Measurements from ENCODE around the gene B3GALT4. TPM values are rescaled to one million over a fixed set of nuclear protein-coding genes. Genes with fewer than 3 reads are reported as not detected.
"Not testable (repeated sequence)": the region's sequence is repeated elsewhere in the genome, so short reads cannot be mapped to it uniquely, and the experiment has no call there.

B3GALT4 gene
- total RNA-seq, 1 donor from 2014 or later, result 5.1 TPM

- peak; percentile 65 for DNase-seq
Measured at GRCh38 chr6:33272275-33273128, 4.4 kb upstream of the B3GALT4 start.

- DNase-seq, result no peak
Measured at GRCh38 chr6:33273129-33273923, 3.6 kb upstream of the B3GALT4 start.

- no peak for DNase-seq
Measured at GRCh38 chr6:33273924-33274902, 2.7 kb upstream of the B3GALT4 start.

- DNase-seq, result not testable (repeated sequence)
Measured at GRCh38 chr6:33275795-33276580, 935 bp upstream of the B3GALT4 start.

GRCh38 chr6:33276581-33276863 is 401 bp upstream of the B3GALT4 start:
- DNase-seq, result no peak

- no peak for DNase-seq
Measured at GRCh38 chr6:33277663-33278391, 904 bp downstream of the B3GALT4 start.

- DNase-seq, result no peak
Measured at GRCh38 chr6:33278392-33278741, 1.4 kb downstream of the B3GALT4 start.

GRCh38 chr6:33278810-33279209 is 1.9 kb downstream of the B3GALT4 start:
- no peak for DNase-seq

GRCh38 chr6:33279257-33279695 is 2.4 kb downstream of the B3GALT4 start:
- no peak for DNase-seq

GRCh38 chr6:33279971-33280511 is 3.1 kb downstream of the B3GALT4 start:
- no peak for DNase-seq

- DNase-seq, result no peak
Measured at GRCh38 chr6:33280539-33280938, 3.6 kb downstream of the B3GALT4 start.

GRCh38 chr6:33285214-33285613 is 8.3 kb downstream of the B3GALT4 start:
- not testable (repeated sequence) for DNase-seq

- no peak for DNase-seq
Measured at GRCh38 chr6:33286946-33287914, 10.3 kb downstream of the B3GALT4 start.

GRCh38 chr6:33288141-33288920 is 11.4 kb downstream of the B3GALT4 start:
- DNase-seq, result no peak

- DNase-seq, result peak; percentile 98
Measured at GRCh38 chr6:33288921-33289783, 12.2 kb downstream of the B3GALT4 start, which contains the start of the genes PFDN6 and WDR46. Gene PFDN6, plus strand, starts transcription at chr6:33289601. Its CDS starts 256 bp downstream, at chr6:33289857. Gene WDR46, minus strand, starts transcription at chr6:33289239. Its CDS starts 69 bp downstream, at chr6:33289170.

- DNase-seq, result no peak
Measured at GRCh38 chr6:33289784-33290315, 12.9 kb downstream of the B3GALT4 start.

- no peak for DNase-seq
Measured at GRCh38 chr6:33290459-33290858, 13.5 kb downstream of the B3GALT4 start.

All from skin of body (tissue), 2 donors.